Measurements from ENCODE around the gene PCK2.

Gene PCK2

GRCh38 chr14:24062216-24062980 is 31.7 kb upstream of the PCK2 start:
- no peak for DNase-seq

GRCh38 chr14:24063263-24063836 is 30.8 kb upstream of the PCK2 start:
- no peak for DNase-seq

GRCh38 chr14:24064091-24064795 is 29.9 kb upstream of the PCK2 start:
- no peak for DNase-seq

GRCh38 chr14:24064856-24065255 is 29.3 kb upstream of the PCK2 start:
- DNase-seq, result no peak

- no peak for DNase-seq
These were observed 28.7 kb upstream of the PCK2 start for GRCh38 chr14:24065408-24065807.

- DNase-seq, result no peak
These were observed 27.5 kb upstream of the PCK2 start for GRCh38 chr14:24066496-24067132.

GRCh38 chr14:24067133-24068082 is 26.7 kb upstream of the PCK2 start:
- no peak for DNase-seq

GRCh38 chr14:24068711-24069410 is 25.2 kb upstream of the PCK2 start:
- no peak for DNase-seq

GRCh38 chr14:24069411-24069735 is 24.7 kb upstream of the PCK2 start:
- DNase-seq, result no peak

- DNase-seq, result no peak
These were observed 23.6 kb upstream of the PCK2 start for GRCh38 chr14:24070285-24071143.

GRCh38 chr14:24071144-24071697 is 22.9 kb upstream of the PCK2 start, which contains the start of gene CPNE6:
Gene CPNE6 (plus strand): TSS chr14:24071562. CDS start chr14:24072937, 1,375 bp downstream.
- no peak for DNase-seq

- no peak for DNase-seq
These were observed 22.2 kb upstream of the PCK2 start for GRCh38 chr14:24071836-24072430.

GRCh38 chr14:24072436-24072835 is 21.7 kb upstream of the PCK2 start:
- no peak for DNase-seq

- no peak for DNase-seq
These were observed 20.9 kb upstream of the PCK2 start for GRCh38 chr14:24072881-24073877.

GRCh38 chr14:24074625-24075484 is 19.3 kb upstream of the PCK2 start:
- no peak for DNase-seq

GRCh38 chr14:24075485-24076301 is 18.4 kb upstream of the PCK2 start:
- DNase-seq, result no peak

- DNase-seq, result no peak
These were observed 17.9 kb upstream of the PCK2 start for GRCh38 chr14:24076302-24076601.

All from central memory CD4-positive, alpha-beta T cell (primary cell).